Natural killer cell (primary cell): ENCODE data around the gene LIN7A. TPM values are rescaled to one million over a fixed set of nuclear protein-coding genes. Genes with fewer than 3 reads are reported as not detected.

ENCODE experiments used
- ATAC-seq, 3 donors: fragments of 150-1000 bp in 2 of 3; fragments of 200-7000 bp in 1 of 3; cut with Tn5 transposase; 1 replicate in 1 of 3; 2 replicates in 2 of 3; pipeline ENCODE4 v1.10.0; 2021; ENCODE audit warnings: mild to moderate bottlenecking in 2 of 3, moderate library complexity in 2 of 3
- DNase-seq, 2 donors: peaks; one replicate each; pipeline versions ENCODE4 v3.0.0 to v3.0.0-alpha.2; 2013 to 2021; ENCODE audit warnings: mixed read lengths in 1 of 2
- H3K27ac ChIP-seq: one replicate; pipeline ENCODE4 v1.5.1; 2013; ENCODE audit warnings: mild to moderate bottlenecking, low read length
- H3K27me3 ChIP-seq: one replicate; pipeline ENCODE4 v1.6.1; 2013; ENCODE audit warnings: low read length; ENCODE audit not compliant: control insufficient read depth, insufficient read depth
- H3K36me3 ChIP-seq: one replicate; pipeline ENCODE4 v1.6.1; 2013; ENCODE audit warnings: low read length; ENCODE audit not compliant: control insufficient read depth, insufficient read depth
- H3K4me1 ChIP-seq: one replicate; pipeline ENCODE4 v1.6.1; 2013; ENCODE audit warnings: low read length; ENCODE audit not compliant: control insufficient read depth, insufficient read depth
- H3K4me3 ChIP-seq: one replicate; pipeline ENCODE4 v1.5.1; 2013; ENCODE audit warnings: low read length
- H3K9me3 ChIP-seq: one replicate; pipeline ENCODE4 v1.6.1; 2013; ENCODE audit warnings: low read length; ENCODE audit not compliant: control insufficient read depth, insufficient read depth
- H3K27ac Mint-ChIP-seq, 2 donors: one replicate each; pipeline ENCODE4 v1.8.0; 2022; ENCODE audit warnings: mild to moderate bottlenecking in 2 of 2, mixed read lengths in 2 of 2, moderate library complexity in 1 of 2
- H3K27me3 Mint-ChIP-seq, 2 donors: one replicate each; pipeline ENCODE4 v1.8.0; 2022; ENCODE audit warnings: low read depth in 2 of 2, mixed read lengths in 2 of 2
- H3K36me3 Mint-ChIP-seq: one replicate; pipeline ENCODE4 v1.8.0; 2022; ENCODE audit warnings: mixed read lengths
- H3K4me1 Mint-ChIP-seq, 2 donors: one replicate each; pipeline ENCODE4 v1.8.0; 2022; ENCODE audit warnings: mixed read lengths in 2 of 2
- H3K4me3 Mint-ChIP-seq: one replicate; pipeline ENCODE4 v1.8.0; 2022; ENCODE audit warnings: mild to moderate bottlenecking, moderate library complexity, mixed read lengths
- H3K9me3 Mint-ChIP-seq, 2 donors: one replicate each; pipeline ENCODE4 v1.8.0; 2022; ENCODE audit warnings: mixed read lengths in 2 of 2
- CTCF ChIP-seq: fragments of 200-600 bp; IDR thresholded peaks from one replicate; pipeline ENCODE4 v1.8.0; 2022; ENCODE audit warnings: antibody characterized with exemption
- WGBS: methylation state at CpG from one replicate; pipeline ENCODE4 v1.1.7; 2013; ENCODE audit warnings: missing lambda C conversion rate; ENCODE audit not compliant: insufficient coverage; 5-methylcytosine and 5-hydroxymethylcytosine counted together
- intact Hi-C: fragments of 100-400 bp; cut with micrococcal nuclease; formaldehyde crosslinking; loops from one replicate; pipeline ENCODE4 v1.14.2; 2022
- total RNA-seq, 4 donors: library from RNA; stranded (reverse); fragments of 120-200 nt in 1 of 4; gene quantifications; one replicate each; pipeline versions ENCODE4 v1.2.3 to v1.2.4, GENCODE V29; 2013 to 2022

The LIN7A gene
- total RNA-seq, 3 donors from 2014 or later (not counting 1 experiment from before 2014, with no cell fraction given) = 0.12 to 14.9 (median 0.27) TPM

GRCh38 chr12:80861641-80862378 lies 75.9 kb downstream of the LIN7A start:
- no peak overlapping the region for H3K4me3 Mint-ChIP-seq
- DNase-seq (no peak), ATAC-seq (no peak)
- Histone ChIP-seq H3K27ac (no peak overlapping the region), H3K4me3 (no peak overlapping the region), H3K27me3 (no peaks in the 10 kb centered on the region), H3K4me1 (no peaks in the 10 kb centered on the region), H3K36me3 (no peaks in the 10 kb centered on the region), H3K9me3 (no peaks in the 10 kb centered on the region)
- TF ChIP-seq CTCF = no peak
- H3K27ac Mint-ChIP-seq = no peak overlapping the region
- no peaks in the 10 kb centered on the region for H3K4me1 Mint-ChIP-seq
- intact Hi-C loops = no loop called here
- no peaks in the 10 kb centered on the region for H3K36me3 Mint-ChIP-seq
- H3K27me3 Mint-ChIP-seq = no peaks in the 10 kb centered on the region
- H3K9me3 Mint-ChIP-seq = peaks cover 5 to 9% of the 10 kb centered on the region in 2 donors
- 73% methylated on average over 1 of the region's 2 CpGs for WGBS

- DNase-seq (no peak), ATAC-seq (no peak)
- no peaks in the 10 kb centered on the region for H3K36me3 Mint-ChIP-seq
- H3K4me3 ChIP-seq = no peak overlapping the region
- H3K4me1 ChIP-seq = no peaks in the 10 kb centered on the region
- H3K9me3 ChIP-seq = no peaks in the 10 kb centered on the region
- H3K27me3 Mint-ChIP-seq = no peaks in the 10 kb centered on the region
- no peak overlapping the region for H3K4me3 Mint-ChIP-seq
- H3K27ac ChIP-seq = no peak overlapping the region
- H3K36me3 ChIP-seq = no peaks in the 10 kb centered on the region
- peaks cover 5 to 11% of the 10 kb centered on the region in 2 donors for H3K9me3 Mint-ChIP-seq
- H3K27ac Mint-ChIP-seq = no peak overlapping the region
- intact Hi-C loops = no loop called here
- H3K4me1 Mint-ChIP-seq = no peaks in the 10 kb centered on the region
- 88% methylated on average over 5 of the region's 5 CpGs for WGBS
- TF ChIP-seq CTCF = no peak
- no peaks in the 10 kb centered on the region for H3K27me3 ChIP-seq
Observed at GRCh38 chr12:80860928-80861327, 76.8 kb downstream of the LIN7A start.

GRCh38 chr12:80860206-80860605 lies 77.5 kb downstream of the LIN7A start:
- intact Hi-C loops = no loop called here
- no peaks in the 10 kb centered on the region for H3K4me1 Mint-ChIP-seq
- Histone ChIP-seq H3K4me1 (no peaks in the 10 kb centered on the region), H3K27ac (no peak overlapping the region), H3K27me3 (no peaks in the 10 kb centered on the region), H3K36me3 (no peaks in the 10 kb centered on the region), H3K4me3 (no peak overlapping the region), H3K9me3 (no peaks in the 10 kb centered on the region)
- no peak overlapping the region for H3K27ac Mint-ChIP-seq
- H3K4me3 Mint-ChIP-seq = no peak overlapping the region
- H3K36me3 Mint-ChIP-seq = no peaks in the 10 kb centered on the region
- no peak for TF ChIP-seq CTCF
- 88% methylated on average over 2 of the region's 2 CpGs for WGBS
- peaks cover 5 to 8% of the 10 kb centered on the region in 2 donors for H3K9me3 Mint-ChIP-seq
- ATAC-seq = no peak
- DNase-seq = no peak
- H3K27me3 Mint-ChIP-seq = no peaks in the 10 kb centered on the region

GRCh38 chr12:80858356-80858755 lies 79.4 kb downstream of the LIN7A start:
- Histone ChIP-seq H3K4me1 (no peaks in the 10 kb centered on the region), H3K4me3 (no peak overlapping the region), H3K27ac (no peak overlapping the region), H3K36me3 (no peaks in the 10 kb centered on the region), H3K9me3 (no peaks in the 10 kb centered on the region), H3K27me3 (no peaks in the 10 kb centered on the region)
- ATAC-seq (no peak), DNase-seq (no peak)
- Mint-ChIP-seq H3K9me3 (peaks cover 5 to 8% of the 10 kb centered on the region in 2 donors), H3K4me3 (no peak overlapping the region), H3K36me3 (no peaks in the 10 kb centered on the region), H3K27me3 (no peaks in the 10 kb centered on the region), H3K4me1 (no peaks in the 10 kb centered on the region), H3K27ac (no peak overlapping the region)
- TF ChIP-seq CTCF = no peak
- intact Hi-C loops = no loop called here
